Activated naive CD4-positive, alpha-beta T cell treated with anti-CD3 and anti-CD28 coated beads, Interleukin-2, amount 50 U/mL, for 16 hours (primary cell): ENCODE data around the gene C19orf33.
"Not testable (repeated sequence)": the region's sequence is repeated elsewhere in the genome, so short reads cannot be mapped to it uniquely, and the experiment has no call there.

Experiments used
- DNase-seq: peaks from one replicate; pipeline ENCODE4 v3.0.0-alpha.2; 2020

C19orf33 gene

DNA sequence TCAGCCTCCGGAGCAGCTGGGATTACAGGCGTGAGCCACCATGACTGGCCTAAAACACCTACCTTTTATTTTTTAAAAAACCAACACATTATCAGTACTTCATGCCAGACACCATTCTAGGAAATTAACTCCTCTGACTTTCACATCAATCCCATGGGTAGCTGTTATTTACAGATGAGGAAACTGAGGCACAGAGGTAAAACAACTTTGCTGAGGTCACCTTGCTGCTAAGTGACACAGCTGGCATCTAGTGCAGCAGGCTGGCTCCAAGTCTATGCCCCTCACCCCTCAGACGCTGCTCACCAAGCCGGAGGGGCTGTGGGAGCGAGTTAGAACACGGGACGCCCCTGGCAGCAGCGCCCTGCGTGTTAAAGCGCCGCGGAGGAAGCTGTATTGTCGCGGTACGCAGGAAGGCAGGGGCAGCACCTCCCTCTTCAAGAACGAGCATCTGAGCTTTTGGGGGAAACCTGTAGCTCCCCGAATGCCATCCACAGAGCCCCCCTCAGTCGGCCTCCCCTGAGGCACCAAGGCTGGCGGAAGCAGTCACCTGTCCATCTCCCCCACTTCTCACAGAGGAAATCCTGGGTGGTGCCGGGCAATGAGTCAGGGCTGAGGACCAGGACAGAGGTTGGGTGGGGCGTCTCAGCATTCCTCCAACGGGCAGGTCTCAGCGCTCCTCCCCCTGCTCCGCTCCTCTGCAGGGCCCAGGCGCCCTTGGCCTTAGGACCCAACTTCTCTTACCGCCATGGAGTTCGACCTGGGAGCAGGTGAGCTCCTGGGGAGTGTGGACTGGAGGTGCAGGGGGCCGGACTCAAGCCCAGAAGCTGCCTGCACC lies at the start of gene C19orf33:
Gene C19orf33 (plus strand): TSS at position 735 of the 835 bp plus-strand sequence. CDS start 11 bp downstream, at position 746.
- DNase-seq: no peak

DNA sequence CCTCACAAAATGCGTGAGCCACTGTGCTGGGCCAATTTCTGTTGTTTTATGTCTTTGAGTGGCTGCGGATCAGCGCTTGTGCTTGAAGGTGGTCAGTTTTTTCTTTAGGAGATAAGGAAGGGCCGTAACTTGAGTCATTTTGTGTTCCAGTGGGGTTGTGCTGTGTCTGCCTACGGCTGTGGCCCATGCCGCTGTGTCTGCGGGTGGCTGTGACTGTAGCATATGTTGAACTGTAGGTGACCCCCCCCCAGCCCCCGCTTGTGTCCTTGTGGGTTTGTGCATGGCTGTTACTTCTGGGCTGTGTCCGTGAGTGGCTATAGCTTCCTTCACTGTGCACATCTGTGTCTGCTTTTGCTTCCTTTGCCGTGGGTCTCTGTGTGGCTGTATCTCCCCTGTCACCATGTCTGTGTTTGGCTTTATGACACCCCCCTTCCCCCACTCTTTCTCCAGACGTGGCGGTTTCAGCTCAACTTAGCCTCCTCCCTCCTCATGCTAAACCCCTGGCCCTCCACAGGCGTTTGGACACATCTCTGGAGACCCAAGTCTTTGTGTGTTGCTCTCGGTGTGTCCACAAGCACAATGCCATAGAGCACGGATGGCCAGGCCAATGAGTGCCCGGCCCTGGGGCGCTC lies 48.6 kb upstream of the C19orf33 start:
- no peak for DNase-seq

DNA sequence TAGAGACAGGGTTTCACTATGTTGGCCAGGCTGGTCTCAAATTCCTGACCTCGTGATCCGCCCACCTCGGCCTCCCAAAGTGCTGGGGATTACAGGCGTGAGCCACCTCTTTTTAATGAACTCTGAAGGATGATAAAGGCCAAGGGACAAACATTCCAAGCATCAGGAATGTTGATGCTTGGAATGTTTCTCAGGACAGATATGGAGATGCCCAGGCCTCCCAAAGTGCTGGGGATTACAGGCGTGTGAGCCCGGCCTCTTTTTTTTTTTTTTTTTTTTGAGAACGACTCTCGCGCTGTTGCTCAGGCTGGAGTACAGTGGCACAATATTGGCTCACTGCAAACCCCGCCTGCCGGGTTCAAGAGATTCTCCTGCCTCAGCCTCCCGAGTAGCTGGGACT lies 42.1 kb upstream of the C19orf33 start:
- not testable (repeated sequence) for DNase-seq

DNA sequence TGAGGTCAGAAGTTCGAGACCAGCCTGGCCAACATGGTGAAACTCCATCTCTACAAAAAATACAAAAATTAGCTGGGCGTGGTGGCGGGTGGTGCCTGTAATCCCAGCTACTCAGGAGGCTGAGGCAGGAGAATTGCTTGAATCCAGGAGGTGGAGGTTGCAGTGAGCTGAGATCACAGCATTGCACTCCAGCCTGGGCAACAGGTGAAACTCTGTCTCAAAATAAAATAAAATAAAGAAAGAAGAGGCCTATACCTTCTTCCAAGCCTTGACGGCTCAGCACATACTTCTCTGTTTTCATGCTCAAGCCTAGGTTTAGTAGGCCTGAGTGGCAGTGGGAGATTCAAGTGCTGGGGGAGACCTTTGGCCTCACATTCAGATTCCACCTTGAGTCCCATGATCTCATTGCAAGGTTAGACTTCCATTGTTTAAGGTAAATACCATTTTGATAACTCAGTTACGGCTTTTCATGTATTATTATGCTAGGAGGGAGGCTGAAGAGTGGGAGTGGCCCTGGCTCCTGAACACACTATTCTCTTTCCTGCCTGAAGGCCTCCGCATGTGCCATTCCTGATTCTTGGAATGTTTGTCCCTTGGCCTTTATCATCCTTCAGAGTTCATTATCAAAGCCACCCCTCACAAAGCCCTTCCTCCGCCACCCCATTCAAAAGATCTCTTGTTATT lies 41.3 kb upstream of the C19orf33 start:
- no peak for DNase-seq

DNA sequence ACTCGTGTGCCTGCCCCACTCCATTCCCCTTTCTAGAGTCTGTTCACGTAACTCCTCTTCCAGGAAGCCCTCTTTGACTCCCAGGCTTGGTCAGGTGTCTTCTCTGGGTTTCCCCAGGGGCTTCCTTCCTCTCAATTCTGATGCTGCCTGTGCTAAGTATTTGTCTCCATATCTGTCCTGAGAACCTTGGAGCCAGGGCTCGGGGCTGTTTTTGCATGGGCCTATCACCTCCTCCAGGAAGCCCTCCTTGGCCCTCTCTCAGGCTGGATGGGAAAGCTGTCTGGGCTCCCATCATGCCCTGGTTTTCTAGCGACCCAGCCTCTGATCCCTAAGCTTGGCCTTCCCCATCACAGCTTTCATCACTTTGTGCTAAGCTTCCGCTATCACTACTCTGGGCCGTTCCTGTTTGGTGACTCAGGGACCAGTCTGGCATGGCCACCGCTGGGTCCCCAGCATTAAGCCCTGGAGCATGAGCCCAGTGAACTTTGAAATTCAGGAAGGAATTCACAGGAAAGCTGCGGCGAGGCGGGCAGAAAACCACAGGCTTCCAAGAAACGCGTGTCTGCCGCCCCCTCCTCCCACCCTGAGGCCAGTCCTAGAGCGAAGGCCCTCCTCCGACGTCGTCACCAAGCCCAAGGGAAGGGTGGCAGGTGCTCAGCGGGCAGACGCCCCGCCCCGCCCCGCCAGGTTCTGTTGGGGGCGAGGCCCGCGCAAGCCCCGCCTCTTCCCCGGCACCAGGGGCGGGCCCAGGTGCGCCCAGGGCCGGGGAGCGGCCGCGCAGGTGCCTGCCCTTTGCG lies 40.2 kb upstream of the C19orf33 start:
- peak; percentile 71 for DNase-seq

DNA sequence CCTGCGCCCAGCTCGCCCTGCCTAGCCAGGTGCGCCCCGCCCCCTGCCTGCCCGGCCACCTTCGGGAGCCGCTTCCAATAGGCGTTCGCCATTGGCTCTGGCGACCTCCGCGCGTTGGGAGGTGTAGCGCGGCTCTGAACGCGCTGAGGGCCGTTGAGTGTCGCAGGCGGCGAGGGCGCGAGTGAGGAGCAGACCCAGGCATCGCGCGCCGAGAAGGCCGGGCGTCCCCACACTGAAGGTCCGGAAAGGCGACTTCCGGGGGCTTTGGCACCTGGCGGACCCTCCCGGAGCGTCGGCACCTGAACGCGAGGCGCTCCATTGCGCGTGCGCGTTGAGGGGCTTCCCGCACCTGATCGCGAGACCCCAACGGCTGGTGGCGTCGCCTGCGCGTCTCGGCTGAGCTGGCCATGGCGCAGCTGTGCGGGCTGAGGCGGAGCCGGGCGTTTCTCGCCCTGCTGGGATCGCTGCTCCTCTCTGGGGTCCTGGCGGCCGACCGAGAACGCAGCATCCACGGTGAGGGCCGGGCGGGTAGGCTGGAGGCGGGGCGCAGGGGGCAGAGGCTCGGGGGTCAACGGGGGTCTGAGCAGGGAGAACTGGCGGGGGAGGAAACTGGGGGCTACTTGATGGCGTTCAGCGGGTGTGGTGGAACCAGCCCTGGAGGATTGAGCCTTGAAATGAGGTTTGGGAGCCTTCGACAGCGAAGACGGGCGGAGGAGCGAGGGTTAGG lies 39.4 kb upstream of the C19orf33 start, which contains the start of gene SPINT2:
Gene SPINT2 (plus strand): TSS at position 88 of the 727 bp plus-strand sequence. CDS start 320 bp downstream, at position 408.
- DNase-seq: peak; percentile 61

DNA sequence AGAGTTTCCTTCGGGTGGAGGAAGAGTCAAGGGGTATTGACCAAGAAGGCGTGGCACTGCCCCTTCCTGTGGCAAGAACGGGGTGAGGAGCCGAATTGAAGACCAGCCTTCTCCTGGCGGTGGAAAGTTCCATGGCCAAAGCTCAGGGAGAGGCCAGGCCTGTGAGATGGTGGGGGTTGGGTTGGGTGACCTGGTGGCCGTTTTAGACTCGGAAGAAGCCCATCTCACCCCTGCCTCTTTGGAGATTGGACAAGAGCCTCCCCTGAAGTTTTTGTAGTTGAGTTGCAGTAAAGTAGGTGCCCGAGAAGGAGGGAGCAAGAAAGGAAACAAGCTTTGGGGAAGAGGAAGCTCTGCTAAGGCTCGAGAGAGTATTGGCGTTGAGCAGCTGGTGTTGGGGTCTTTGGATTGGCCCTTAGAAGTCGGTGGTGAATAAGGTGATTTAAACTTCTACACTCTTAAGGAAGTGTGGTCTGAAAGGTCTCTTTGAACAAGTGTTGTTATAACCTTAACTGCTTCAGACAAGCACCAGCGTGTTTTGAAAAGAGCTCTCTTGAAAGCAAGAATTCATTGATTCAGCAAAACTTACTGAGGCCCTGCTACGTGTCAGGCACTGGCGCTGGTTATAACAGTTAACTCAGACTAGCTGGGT lies 38.7 kb upstream of the C19orf33 start:
- no peak for DNase-seq

DNA sequence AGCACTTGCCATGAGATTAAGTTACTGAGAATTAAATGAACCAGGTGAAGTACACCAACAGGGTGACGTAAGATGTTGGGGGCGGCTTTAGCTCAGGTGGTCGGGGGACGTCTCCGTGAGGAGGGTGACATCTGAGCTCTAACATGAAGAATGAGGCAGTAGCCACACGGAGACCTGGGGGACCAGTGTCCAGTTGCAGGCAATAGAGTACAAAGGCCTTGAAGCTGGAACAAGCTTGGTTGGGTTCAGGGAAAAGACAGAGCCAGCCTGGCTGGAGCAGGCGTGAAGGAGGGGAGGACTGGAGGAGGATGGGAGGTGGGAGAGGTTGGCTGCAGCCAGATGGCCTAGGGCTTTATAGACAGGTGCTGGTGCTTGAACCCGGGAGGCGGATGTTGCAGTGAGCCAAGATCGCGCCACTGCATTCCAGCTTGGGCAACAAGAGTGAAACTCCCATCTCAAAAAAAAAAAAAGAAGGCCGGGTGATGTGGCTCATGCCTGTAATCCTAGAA lies 38.1 kb upstream of the C19orf33 start:
- no peak for DNase-seq

DNA sequence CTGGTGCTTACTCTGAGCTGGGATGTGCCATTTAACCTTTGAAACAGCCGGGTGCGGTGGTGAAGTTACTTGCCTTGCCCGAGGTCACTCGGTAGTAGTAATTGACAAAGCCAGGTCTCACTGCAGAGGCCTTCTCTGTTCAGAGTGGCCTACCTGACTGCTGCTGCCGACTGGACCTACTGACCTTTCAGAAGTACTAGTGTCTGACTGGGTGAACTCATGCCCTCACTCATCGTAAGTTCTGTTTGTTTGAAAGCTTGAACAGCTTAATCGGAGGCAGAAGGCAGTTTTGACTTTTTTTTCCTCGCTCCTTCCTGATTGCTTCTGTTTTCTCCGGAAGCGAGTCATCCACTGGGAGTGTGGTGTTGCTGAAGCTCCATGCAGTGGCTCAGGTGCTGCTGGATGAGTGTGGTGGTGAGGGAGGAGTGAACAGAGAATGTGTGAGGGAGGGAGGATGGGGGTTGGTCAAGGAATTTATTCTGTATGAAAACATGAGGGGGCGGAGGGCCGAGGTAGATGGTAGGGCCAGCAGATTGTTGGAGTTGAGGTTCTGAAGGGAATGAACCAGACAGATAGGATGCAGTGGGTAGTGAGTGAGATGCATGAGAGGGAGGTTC lies 37.0 kb upstream of the C19orf33 start:
- no peak for DNase-seq

DNA sequence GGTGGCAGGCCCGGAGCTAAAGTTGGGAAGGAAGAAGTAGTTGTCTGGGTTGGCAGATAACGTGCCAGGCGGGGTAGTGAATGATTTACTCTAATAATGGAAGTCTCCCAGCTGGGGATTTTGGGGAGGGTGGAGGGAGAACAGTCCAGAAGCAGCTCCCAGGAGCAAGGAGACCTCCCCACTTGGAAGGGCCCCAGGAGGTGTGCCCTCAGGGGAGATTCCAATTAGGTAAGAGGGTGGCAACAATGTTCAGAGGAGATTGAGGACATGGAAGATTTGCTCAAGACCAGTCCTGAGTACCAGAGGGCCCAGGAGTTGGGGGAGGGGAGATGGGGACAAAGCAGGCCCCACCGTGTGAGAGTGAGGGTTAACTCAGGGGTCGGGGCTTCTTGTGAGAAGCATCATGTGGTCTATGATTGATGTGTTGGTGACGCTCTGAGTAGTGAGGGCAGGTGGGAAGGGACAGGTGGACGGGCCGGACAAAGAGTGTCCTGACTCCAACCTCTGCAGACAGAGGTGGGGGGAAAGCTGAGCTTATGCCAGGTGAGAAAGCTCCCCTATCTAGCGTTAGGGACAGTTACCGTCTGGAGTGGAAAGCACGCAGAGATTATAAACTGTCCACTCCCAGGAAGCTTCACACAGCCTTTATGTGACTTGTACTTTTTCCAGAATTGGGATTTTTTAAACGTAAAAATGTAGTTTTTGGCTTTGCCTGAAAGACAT lies 36.1 kb upstream of the C19orf33 start:
- DNase-seq: no peak

DNA sequence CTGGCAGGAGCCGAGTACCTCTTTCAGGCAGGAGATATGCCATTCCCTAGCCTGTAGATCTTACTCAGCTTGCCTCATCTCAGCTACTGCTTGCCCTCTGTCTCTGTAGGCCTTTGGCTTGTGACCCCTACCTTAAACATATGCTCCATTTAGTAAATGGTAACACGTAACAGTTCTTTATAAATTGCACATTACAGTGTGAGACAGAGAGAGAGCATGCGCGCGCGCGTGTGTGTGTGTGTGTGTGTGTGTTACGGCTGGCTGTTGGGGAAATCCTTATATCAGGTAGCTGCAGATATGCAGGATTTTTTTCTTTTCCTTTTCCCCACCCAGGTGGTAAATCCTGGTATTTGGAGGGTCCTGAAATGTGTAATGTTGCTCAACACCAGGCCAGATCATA lies 35.5 kb upstream of the C19orf33 start:
- no peak for DNase-seq

DNA sequence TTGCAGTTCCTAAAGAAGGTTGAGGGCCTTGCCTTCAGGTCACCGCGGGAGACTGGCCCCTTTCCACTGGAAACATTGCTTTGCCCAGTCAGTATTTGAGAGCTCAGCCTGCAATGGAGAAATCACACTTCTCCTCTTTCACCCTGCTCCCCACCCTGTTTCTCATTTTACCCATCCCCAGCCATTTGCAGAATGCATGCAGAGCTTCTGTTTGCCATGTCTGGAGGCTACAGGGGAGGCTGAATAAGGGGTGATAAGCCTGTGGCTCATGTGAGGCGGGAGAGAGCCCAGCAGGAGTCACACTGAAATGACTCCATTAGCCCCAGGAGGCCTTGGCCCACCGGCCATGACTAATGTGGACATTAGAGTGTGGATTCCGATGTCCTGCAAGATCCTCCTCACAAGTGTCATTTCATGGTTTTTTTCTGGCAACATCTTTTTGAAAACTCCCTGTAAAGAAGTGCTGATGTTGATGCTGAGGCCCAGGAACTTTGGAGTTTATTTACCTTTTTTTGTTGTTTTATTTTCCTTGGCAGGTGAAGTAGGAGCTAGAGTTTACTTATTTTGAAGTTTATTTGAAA lies 33.4 kb upstream of the C19orf33 start:
- no peak for DNase-seq

DNA sequence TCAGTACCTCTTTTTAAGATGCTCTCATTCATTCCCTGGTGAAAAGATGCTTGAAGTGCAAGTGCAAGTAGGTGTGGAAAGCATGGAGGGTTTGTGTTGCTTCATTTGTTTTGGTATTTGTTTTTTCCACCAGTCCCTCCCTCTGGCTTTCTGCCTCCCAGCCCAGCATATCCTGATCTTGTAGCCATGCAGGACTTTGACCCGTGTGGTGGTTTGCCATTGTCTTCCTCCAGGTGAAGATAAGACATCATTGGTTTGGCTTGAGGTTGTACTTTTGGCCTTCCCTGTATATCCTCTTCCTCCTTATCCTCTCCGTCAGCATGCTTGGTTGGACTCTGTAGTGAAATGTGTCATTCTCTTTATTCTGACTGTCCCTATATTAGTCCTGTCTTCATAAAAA lies 30.6 kb upstream of the C19orf33 start:
- no peak for DNase-seq

DNA sequence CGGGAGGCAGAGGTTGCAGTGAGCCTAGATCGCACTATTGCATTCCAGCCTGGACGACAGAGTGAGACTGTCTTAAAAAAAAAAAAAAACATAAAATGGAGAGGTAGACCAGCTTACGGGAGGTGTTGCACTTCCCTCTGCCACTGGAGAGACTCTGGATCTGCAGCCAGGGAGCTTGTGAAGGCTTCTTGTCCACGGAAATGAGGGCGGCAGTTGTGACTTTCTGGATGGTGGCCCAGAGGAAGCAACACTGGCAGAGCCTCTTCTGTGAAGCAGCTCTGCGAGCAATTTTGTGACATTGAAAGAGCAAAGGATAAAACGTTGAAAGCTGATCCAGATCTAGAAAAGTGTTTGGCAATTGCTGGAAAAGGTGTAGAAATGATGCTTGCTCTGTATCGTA lies 29.3 kb upstream of the C19orf33 start:
- DNase-seq: no peak

DNA sequence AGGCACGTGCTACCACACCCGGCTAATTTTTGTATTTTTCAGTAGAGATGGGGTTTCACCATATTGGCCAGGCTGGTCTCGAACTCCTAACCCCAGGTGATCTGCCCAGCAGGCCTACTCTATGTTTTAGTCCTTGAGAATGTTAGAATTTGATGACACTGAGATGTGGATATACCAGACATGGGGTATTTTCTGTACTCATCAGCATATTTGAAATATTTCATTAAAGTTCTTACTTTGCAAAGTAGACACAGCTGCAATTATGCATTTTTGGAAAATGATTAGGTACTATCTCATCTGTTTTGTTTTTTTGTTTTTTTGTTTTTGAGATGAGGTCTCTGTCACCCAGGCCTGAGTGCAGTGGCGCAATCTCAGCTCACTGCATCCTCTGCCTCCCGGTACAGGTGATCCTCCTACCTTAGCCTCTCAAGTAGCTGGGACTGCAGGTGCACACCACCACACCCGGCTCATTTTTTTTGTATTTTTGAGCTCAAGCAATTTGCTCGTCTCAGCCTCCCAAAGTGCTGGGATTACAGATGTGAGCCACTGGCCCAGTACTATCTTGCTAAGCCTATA lies 27.0 kb upstream of the C19orf33 start:
- DNase-seq: no peak

DNA sequence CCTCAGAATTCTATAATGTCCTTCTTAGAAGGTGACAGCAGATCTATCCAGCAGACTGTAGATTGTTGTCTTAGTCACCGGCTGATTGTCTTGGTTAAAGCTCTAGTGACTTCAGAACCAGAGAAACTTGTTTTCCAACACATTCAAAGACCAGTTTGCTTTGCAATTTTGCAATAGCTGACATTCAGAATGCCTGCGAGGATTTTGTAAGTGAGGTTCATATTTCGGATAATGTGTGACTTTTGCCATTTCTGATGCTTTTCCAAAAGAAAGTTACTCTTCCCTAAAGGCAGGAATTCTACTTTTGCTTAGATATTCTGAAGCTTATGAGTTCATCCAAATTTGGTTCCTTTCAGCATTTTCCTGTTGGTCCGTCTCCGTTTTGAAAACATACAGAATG lies 26.5 kb upstream of the C19orf33 start:
- DNase-seq: no peak

DNA sequence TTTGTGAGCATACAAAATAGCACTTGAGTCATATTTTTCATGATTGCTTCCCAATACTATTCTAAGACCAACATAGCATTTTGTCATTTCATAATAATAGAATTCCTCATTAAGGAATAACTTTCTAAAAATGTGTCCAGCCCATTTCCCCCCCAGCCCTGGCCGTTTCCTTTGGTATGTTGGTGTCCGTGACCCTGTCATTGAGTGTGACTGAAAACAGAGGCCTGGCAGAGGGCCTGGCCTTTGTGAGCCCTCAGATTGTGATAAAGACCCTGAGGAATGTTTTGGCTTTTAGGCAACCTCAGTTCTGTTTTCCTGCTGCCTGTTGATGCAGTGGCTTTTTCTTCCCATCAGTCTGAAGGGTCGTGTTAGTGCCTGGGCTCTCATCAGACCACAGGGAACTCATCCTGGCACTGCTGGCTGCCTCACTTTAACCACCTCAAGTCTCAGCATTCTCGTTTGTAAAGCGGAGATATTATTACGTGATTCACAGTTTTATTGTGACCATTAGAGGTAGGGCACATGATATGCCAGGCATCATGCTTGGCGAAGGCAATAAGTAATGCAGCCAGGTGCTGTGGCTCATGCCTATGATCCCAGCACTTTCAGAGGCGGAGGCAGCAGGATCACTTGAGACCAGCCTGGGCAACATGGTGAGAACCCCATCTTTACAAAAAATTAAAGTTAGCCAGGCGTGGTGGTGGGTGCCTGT lies 25.9 kb upstream of the C19orf33 start:
- no peak for DNase-seq

DNA sequence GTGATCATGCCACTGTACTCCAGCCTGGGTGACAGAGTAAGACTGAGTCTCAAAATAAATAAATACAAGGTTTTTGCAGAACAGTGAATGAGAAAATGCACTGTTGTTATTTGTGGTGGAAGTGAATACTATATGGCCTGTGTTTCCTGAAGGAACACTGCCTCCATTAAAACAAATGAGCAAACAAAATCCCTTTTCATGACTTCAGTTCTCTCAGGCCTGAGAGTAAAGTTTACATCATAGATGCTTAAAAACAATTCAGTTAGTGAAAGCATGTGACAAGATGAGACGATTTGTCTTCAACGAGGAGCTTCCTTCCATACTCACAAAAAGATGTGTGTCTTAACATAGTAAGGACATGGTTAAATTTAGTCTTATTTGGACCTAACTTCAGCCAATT lies 25.3 kb upstream of the C19orf33 start:
- no peak for DNase-seq
